Neuronal stem cell (in vitro differentiated cells): ENCODE data around the gene ALG2.

Experiments used
- DNase-seq: peaks from one replicate; pipeline ENCODE4 v3.0.0-alpha.2; 2013; ENCODE audit warnings: low spot score
- H2AFZ ChIP-seq: one replicate; pipeline ENCODE4 v1.6.1; 2013; ENCODE audit warnings: mild to moderate bottlenecking, low read length, inconsistent platforms
- H2AK5ac ChIP-seq: 2 replicates; pipeline ENCODE4 v1.6.1; 2013; ENCODE audit warnings: low read depth, mild to moderate bottlenecking, inconsistent platforms, low read length, moderate library complexity, mixed read lengths
- H2BK120ac ChIP-seq: 2 replicates; pipeline ENCODE4 v1.6.1; 2013; ENCODE audit warnings: low read depth, mild to moderate bottlenecking, inconsistent platforms, low read length, moderate library complexity, mixed read lengths
- H2BK12ac ChIP-seq: one replicate; pipeline ENCODE4 v1.6.1; 2013; ENCODE audit warnings: low read length, inconsistent platforms
- H2BK15ac ChIP-seq: 2 replicates; pipeline ENCODE4 v1.6.1; 2013; ENCODE audit warnings: mild to moderate bottlenecking, low read length, inconsistent platforms, mixed read lengths
- H2BK5ac ChIP-seq: one replicate; pipeline ENCODE4 v1.6.1; 2013; ENCODE audit warnings: inconsistent platforms, mild to moderate bottlenecking, low read length, moderate library complexity
- H3K14ac ChIP-seq: one replicate; pipeline ENCODE4 v1.6.1; 2013; ENCODE audit warnings: low read length, inconsistent platforms
- H3K18ac ChIP-seq: 2 replicates; pipeline ENCODE4 v1.6.1; 2013; ENCODE audit warnings: low read length, inconsistent platforms
- H3K23ac ChIP-seq: 2 replicates; pipeline ENCODE4 v1.6.1; 2013; ENCODE audit warnings: low read depth, mild to moderate bottlenecking, mixed read lengths, low read length, inconsistent platforms; ENCODE audit not compliant: poor library complexity
- H3K27ac ChIP-seq: replicated peaks from 3 replicates; pipeline ENCODE4 v1.5.1; 2013; ENCODE audit warnings: low read length, inconsistent platforms
- H3K27me3 ChIP-seq, 3 experiments: 2 replicates each; pipeline ENCODE4 v1.6.1; 2013; ENCODE audit warnings: low read length in 3 of 3, mild to moderate bottlenecking in 2 of 3, inconsistent platforms in 1 of 3, low read depth in 1 of 3, mixed read lengths in 1 of 3, moderate library complexity in 1 of 3; ENCODE audit not compliant: control insufficient read depth in 3 of 3, insufficient read depth in 3 of 3
- H3K36me3 ChIP-seq, 2 donors: replicated peaks in 1 of 2; 2 replicates each; pipeline ENCODE4 v1.6.1; 2013; ENCODE audit warnings: low read length in 2 of 2; ENCODE audit not compliant: control insufficient read depth in 2 of 2, insufficient read depth in 2 of 2
- H3K4ac ChIP-seq: 2 replicates; pipeline ENCODE4 v1.6.1; 2013; ENCODE audit warnings: inconsistent platforms, mild to moderate bottlenecking, low read length, moderate library complexity
- H3K4me1 ChIP-seq, 2 donors: 1 replicate in 1 of 2; 2 replicates in 1 of 2; pipeline ENCODE4 v1.6.1; 2013; ENCODE audit warnings: low read length in 2 of 2, low read depth in 1 of 2; ENCODE audit not compliant: control insufficient read depth in 2 of 2, insufficient read depth in 1 of 2
- H3K4me2 ChIP-seq: one replicate; pipeline ENCODE4 v1.6.1; 2013; ENCODE audit warnings: mild to moderate bottlenecking, low read length, inconsistent platforms; ENCODE audit not compliant: insufficient read depth, poor library complexity, severe bottlenecking
- H3K4me3 ChIP-seq, 2 donors: 2 replicates each; pipeline ENCODE4 v1.5.1; 2013; ENCODE audit warnings: low read length in 2 of 2, mild to moderate bottlenecking in 2 of 2, inconsistent platforms in 1 of 2, moderate library complexity in 1 of 2
- H3K79me1 ChIP-seq: one replicate; pipeline ENCODE4 v1.6.1; 2013; ENCODE audit warnings: low read depth, mild to moderate bottlenecking, inconsistent platforms, low read length, moderate library complexity
- H3K9ac ChIP-seq: one replicate; pipeline ENCODE4 v1.6.1; 2013; ENCODE audit warnings: mild to moderate bottlenecking, low read depth, low read length, inconsistent platforms; ENCODE audit not compliant: poor library complexity
- H3K9me3 ChIP-seq, 2 donors: replicated peaks in 1 of 2; 2 replicates each; pipeline versions ENCODE3 to v1.6.1; 2013; ENCODE audit warnings: low read length in 2 of 2, mild to moderate bottlenecking in 2 of 2, inconsistent platforms in 1 of 2, low read depth in 1 of 2, mixed read lengths in 1 of 2, moderate library complexity in 1 of 2; ENCODE audit not compliant: control insufficient read depth in 2 of 2, insufficient read depth in 1 of 2
- H4K8ac ChIP-seq: one replicate; pipeline ENCODE4 v1.6.1; 2013; ENCODE audit warnings: low read depth, mild to moderate bottlenecking, inconsistent platforms, low read length, moderate library complexity
- H4K91ac ChIP-seq: one replicate; pipeline ENCODE4 v1.6.1; 2013; ENCODE audit warnings: low read length, low read depth, mild to moderate bottlenecking, inconsistent platforms; ENCODE audit not compliant: poor library complexity
- WGBS, 2 donors: extraction: QIAGEN DNeasy Blood & Tissue Kit; methylation state at CpG; one replicate each; pipeline ENCODE4 v1.1.7; 2013; ENCODE audit warnings: missing lambda C conversion rate in 2 of 2, mixed read lengths in 1 of 2; ENCODE audit not compliant: insufficient read length in 2 of 2, insufficient replicate concordance in 1 of 2; ENCODE audit errors: extremely low coverage in 2 of 2; 5-methylcytosine and 5-hydroxymethylcytosine counted together

ALG2 gene

DNA sequence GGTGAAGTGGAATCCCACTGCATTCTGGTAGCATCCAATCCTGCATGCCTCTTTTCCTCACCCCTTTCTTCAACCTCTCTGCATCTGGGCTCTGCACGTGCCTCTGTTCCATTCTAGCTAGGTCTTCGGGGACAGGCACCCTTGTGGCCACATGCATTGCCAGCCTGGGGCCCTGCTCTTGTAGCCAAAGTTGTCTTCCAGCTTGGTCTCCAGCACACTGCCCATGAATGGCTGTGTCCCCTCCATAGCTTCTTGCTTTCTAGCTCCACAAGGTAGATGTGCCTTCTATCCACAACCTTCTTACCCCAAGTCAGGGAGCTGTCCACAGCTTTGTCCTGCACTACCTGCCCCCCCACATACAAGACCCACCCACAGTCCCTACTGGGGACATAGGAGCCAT, 32.6 kb downstream of the ALG2 start:
- Histone ChIP-seq H2AK5ac (no peak overlapping the region), H2AFZ (no peak overlapping the region), H2BK15ac (no peak overlapping the region), H3K23ac (no peak overlapping the region), H4K8ac (no peak overlapping the region), H2BK12ac (no peak overlapping the region), H3K9ac (no peak overlapping the region), H3K4me1 (peaks cover 3 to 4% of the 10 kb centered on the region in 2 donors), H3K4ac (no peak overlapping the region), H3K4me2 (no peak overlapping the region), H4K91ac (no peak overlapping the region), H3K9me3 (no peaks in the 10 kb centered on the region), H3K36me3 (no peaks in the 10 kb centered on the region), H2BK120ac (no peak overlapping the region), H2BK5ac (no peak overlapping the region), H3K27me3 (peaks cover 0 to 15% (median 0%) of the 10 kb centered on the region in 3 experiments), H3K18ac (no peak overlapping the region), H3K27ac (no peak overlapping the region), H3K79me1 (no peaks in the 10 kb centered on the region), H3K4me3 (no peak overlapping the region), H3K14ac (no peak overlapping the region)
- no peak for DNase-seq
- WGBS, 2 donors, result no CpG with 5 or more reads among the region's 2 CpGs

DNA sequence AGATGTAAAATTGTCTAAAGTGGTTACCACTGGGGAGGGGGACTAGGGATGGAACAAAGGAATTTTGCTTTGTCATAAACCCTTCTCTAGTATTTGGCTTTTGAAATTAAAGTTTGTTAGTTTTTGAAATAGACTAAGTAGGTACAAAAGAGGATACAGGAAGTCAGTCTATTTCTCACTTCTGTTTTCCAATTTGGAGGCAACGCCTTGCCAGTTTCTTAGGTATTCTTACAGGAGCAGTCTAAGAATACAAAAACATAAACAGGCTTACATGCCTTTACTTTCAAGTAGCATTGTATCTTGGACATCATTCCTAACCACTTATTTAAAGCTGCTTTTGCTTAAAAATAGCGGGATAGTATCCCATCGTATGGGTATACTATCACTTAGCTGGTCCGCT, 34.4 kb downstream of the ALG2 start:
- WGBS, 2 donors, result no CpG with 5 or more reads among the region's 4 CpGs

DNA sequence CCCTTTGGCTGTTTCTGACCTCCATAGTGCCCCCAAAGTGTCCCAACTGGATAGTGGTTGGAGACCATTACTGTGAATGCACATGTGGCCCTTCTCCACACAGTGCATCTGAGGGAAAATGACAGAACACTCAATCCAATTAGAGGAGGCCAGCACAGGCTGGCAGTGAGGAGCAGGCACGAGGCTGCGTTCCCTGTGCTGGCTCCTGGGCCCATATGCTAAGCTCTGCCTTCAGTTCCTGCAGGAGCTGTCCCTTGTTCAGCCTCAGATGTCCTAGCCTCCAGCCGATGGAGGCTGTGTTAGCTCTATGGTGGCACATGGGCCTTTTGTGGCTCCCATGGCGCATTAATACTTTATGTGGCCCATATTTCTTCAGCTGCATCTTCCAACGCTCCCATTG, 35.8 kb downstream of the ALG2 start:
- H3K14ac ChIP-seq, result peak overlapping the region; percentile 25
- no peaks in the 10 kb centered on the region for H3K36me3 ChIP-seq
- H3K4me2 ChIP-seq, result no peak overlapping the region
- no peak overlapping the region for H3K4ac ChIP-seq
- peaks cover 3 to 4% of the 10 kb centered on the region in 2 donors for H3K4me1 ChIP-seq
- no peak overlapping the region for H3K27ac ChIP-seq
- H2BK120ac ChIP-seq, result no peak overlapping the region
- no CpG with 5 or more reads among the region's 5 CpGs for WGBS, 2 donors
- no peak overlapping the region for H2BK5ac ChIP-seq
- DNase-seq, result no peak
- H3K79me1 ChIP-seq, result no peaks in the 10 kb centered on the region
- H4K8ac ChIP-seq, result peak overlapping the region; percentile 5
- peaks cover 0 to 23% (median 0%) of the 10 kb centered on the region in 3 experiments for H3K27me3 ChIP-seq
- no peak overlapping the region for H3K4me3 ChIP-seq
- H2AK5ac ChIP-seq, result no peak overlapping the region
- H3K18ac ChIP-seq, result no peak overlapping the region
- peak overlapping the region; percentile 31 for H2BK12ac ChIP-seq
- H3K23ac ChIP-seq, result no peak overlapping the region
- no peak overlapping the region for H3K9ac ChIP-seq
- H2BK15ac ChIP-seq, result peak overlapping the region; percentile 32
- H4K91ac ChIP-seq, result no peak overlapping the region
- no peaks in the 10 kb centered on the region for H3K9me3 ChIP-seq
- H2AFZ ChIP-seq, result no peak overlapping the region

More for the DNA sequence above, 34.4 kb downstream of the ALG2 start:
- no peak overlapping the region for H4K91ac ChIP-seq
- H2AFZ ChIP-seq, result no peak overlapping the region
- H3K18ac ChIP-seq, result no peak overlapping the region
- H2BK15ac ChIP-seq, result no peak overlapping the region
- no peak overlapping the region for H3K27ac ChIP-seq
- no peak for DNase-seq
- no peak overlapping the region for H3K9ac ChIP-seq
- no peaks in the 10 kb centered on the region for H3K9me3 ChIP-seq
- no peak overlapping the region for H4K8ac ChIP-seq
- H3K36me3 ChIP-seq, result no peaks in the 10 kb centered on the region
- no peak overlapping the region for H3K4me3 ChIP-seq
- H3K4me2 ChIP-seq, result no peak overlapping the region
- peaks cover 0 to 20% (median 0%) of the 10 kb centered on the region in 3 experiments for H3K27me3 ChIP-seq
- H3K4me1 ChIP-seq, result peaks cover 3 to 4% of the 10 kb centered on the region in 2 donors
- H3K23ac ChIP-seq, result no peak overlapping the region
- H3K14ac ChIP-seq, result no peak overlapping the region
- H2BK5ac ChIP-seq, result no peak overlapping the region
- no peaks in the 10 kb centered on the region for H3K79me1 ChIP-seq
- no peak overlapping the region for H3K4ac ChIP-seq
- no peak overlapping the region for H2AK5ac ChIP-seq
- H2BK12ac ChIP-seq, result no peak overlapping the region
- no peak overlapping the region for H2BK120ac ChIP-seq

DNA sequence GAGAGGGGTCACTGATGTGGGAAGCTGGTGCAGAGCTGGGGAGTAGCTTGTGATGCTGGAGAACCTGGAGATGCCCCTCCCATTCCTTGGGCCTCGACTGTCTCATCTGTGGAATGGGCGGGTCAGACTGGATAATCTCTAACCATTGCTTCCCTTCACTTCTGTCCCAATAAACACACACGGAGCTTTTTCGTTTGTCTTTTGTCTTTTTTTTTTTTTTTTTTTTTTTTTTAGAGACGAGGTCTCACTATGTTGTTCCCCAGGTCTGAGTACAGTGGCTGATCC, 36.5 kb downstream of the ALG2 start:
- Histone ChIP-seq H2BK12ac (peak overlapping the region; percentile 99), H2BK5ac (peak overlapping the region; percentile 69), H2AFZ (peak overlapping the region; percentile 90), H3K36me3 (no peaks in the 10 kb centered on the region), H3K4me3 (no peak overlapping the region), H2BK15ac (peak overlapping the region; percentile 95), H3K9ac (no peak overlapping the region), H3K23ac (peak overlapping the region; percentile 82), H2BK120ac (no peak overlapping the region), H3K27ac (no peak overlapping the region), H3K4me2 (no peak overlapping the region), H3K14ac (no peak overlapping the region), H4K8ac (no peak overlapping the region), H3K27me3 (peaks cover 0 to 22% (median 0%) of the 10 kb centered on the region in 3 experiments), H3K9me3 (no peaks in the 10 kb centered on the region), H4K91ac (no peak overlapping the region), H3K4me1 (peaks cover 3 to 7% of the 10 kb centered on the region in 2 donors), H3K18ac (peak overlapping the region; percentile 89), H3K4ac (no peak overlapping the region), H2AK5ac (peak overlapping the region; percentile 84), H3K79me1 (no peaks in the 10 kb centered on the region)
- WGBS, 2 donors, result no CpG with 5 or more reads among the region's 5 CpGs
- DNase-seq, result no peak
